HL-60 (cell line): Measurements from ENCODE around the gene SPEM1.

ENCODE experiments used
- DNase-seq, 2 experiments: peaks; one replicate each; pipeline ENCODE4 v3.0.0-alpha.2; 2010 to 2020; ENCODE audit warnings: low read depth in 1 of 2, low spot score in 1 of 2
- H3K27ac ChIP-seq: fragments of 250-450 bp; sonication (Bioruptor Pico); replicated peaks from 2 replicates; pipeline ENCODE4 v1.5.1; 2020; ENCODE audit warnings: mild to moderate bottlenecking, moderate library complexity
- H3K27me3 ChIP-seq: fragments of 250-450 bp; sonication (Bioruptor Pico); 2 replicates; pipeline ENCODE4 v1.5.1; 2021; ENCODE audit warnings: mild to moderate bottlenecking, moderate library complexity; ENCODE audit not compliant: insufficient read depth, poor library complexity, severe bottlenecking
- H3K4me3 ChIP-seq: replicated peaks from 2 replicates; pipeline ENCODE4 v1.5.1; 2011; ENCODE audit warnings: mild to moderate bottlenecking, control low read depth, low read length; ENCODE audit not compliant: insufficient read depth
- CTCF ChIP-seq: IDR thresholded peaks from one replicate; pipeline ENCODE4 v1.5.1; 2011; ENCODE audit warnings: low read length, control low read depth, inconsistent platforms; ENCODE audit not compliant: insufficient read depth
- GABPA ChIP-seq: IDR thresholded peaks from 2 replicates; pipeline ENCODE4 v1.6.1; 2012; ENCODE audit warnings: low read depth
- POLR2AphosphoS5 ChIP-seq: IDR thresholded peaks from 2 replicates; pipeline ENCODE4 v1.6.1; 2012; ENCODE audit warnings: low read depth
- REST ChIP-seq: IDR thresholded peaks from 2 replicates; pipeline ENCODE4 v1.6.1; 2012; ENCODE audit warnings: low read depth; ENCODE audit not compliant: insufficient replicate concordance
- SPI1 ChIP-seq: IDR thresholded peaks from 2 replicates; pipeline ENCODE4 v1.6.1; 2012; ENCODE audit warnings: low read depth, mild to moderate bottlenecking, borderline replicate concordance

The SPEM1 gene

GRCh38 chr17:7432296-7432695 lies 12.2 kb downstream of the SPEM1 start:
- Histone ChIP-seq H3K27ac (no peak overlapping the region), H3K4me3 (no peak overlapping the region), H3K27me3 (no peaks in the 10 kb centered on the region)
- TF ChIP-seq GABPA, result no peak
- no peak for TF ChIP-seq POLR2AphosphoS5
- TF ChIP-seq REST, result no peak
- TF ChIP-seq SPI1, result no peak
- no peak for TF ChIP-seq CTCF
- DNase-seq, result no peak

GRCh38 chr17:7435676-7436555 lies 15.8 kb downstream of the SPEM1 start:
- TF ChIP-seq GABPA (no peak), POLR2AphosphoS5 (no peak; the same call in 1 of the 2 replicates), SPI1 (no peak), REST (peak; percentile 16), CTCF (no peak)
- peak overlapping the region; percentile 74 for H3K27ac ChIP-seq
- DNase-seq, result peak; percentile 30 to 61

GRCh38 chr17:7436556-7437368 lies 16.6 kb downstream of the SPEM1 start:
- TF ChIP-seq REST, result no peak
- peak; percentile 43 for TF ChIP-seq CTCF
- TF ChIP-seq GABPA, result no peak
- TF ChIP-seq POLR2AphosphoS5, result no peak; the same call in 1 of the 2 replicates
- peak overlapping the region; percentile 25 for H3K4me3 ChIP-seq
- DNase-seq, result peak; percentile 65 to 73
- peak overlapping the region; percentile 74 for H3K27ac ChIP-seq
- H3K27me3 ChIP-seq, result peaks cover 8% of the 10 kb centered on the region

More at GRCh38 chr17:7435676-7436555, 15.8 kb downstream of the SPEM1 start:
- H3K4me3 ChIP-seq, result peak overlapping the region; percentile 38
- H3K27me3 ChIP-seq, result peaks cover 8% of the 10 kb centered on the region
